ENCODE measurements around the gene BCAT1. TPM values are rescaled to one million over a fixed set of nuclear protein-coding genes. Genes with fewer than 3 reads are reported as not detected.
A peak's percentile ranks its signal among the peaks of the same experiment; 100 is the strongest.
"Not testable (repeated sequence)": the region's sequence is repeated elsewhere in the genome, so short reads cannot be mapped to it uniquely, and the experiment has no call there.

The BCAT1 gene
- total RNA-seq, 3 donors from 2014 or later: 19.2 to 39.0 (median 25.6) TPM

DNA sequence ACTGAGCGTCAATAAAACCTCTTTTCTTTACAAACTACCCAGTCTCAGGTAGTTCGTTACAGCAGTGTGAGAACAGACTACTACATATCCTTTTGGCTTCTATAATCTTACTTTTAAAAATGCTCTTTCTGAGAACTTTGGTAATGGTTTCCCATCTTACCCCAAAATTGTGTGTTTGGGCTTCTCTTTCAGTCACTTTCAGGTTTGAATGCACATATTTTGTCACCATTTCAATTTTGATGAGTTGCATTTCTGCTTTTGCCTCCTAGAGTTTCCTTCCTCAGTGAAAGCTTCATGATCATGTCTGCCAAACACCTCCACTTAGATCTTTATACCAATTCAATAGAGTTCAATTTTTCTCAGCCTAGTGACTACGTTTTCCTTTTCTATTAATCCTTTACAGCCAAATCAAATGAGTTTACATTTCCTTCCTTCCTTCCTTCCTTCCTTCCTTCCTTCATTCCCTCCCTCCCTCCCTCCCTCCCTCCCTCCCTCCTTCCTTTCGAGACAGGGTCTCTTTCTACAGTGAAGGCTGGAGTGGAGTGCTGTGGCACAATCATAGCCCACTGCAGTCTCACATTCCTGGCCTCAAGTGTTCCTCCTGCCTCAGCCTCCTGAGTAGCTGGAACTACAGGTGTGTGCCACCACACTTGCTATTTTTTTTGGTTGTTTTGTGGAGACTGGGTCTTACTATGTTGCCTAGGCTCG lies 124.9 kb downstream of the BCAT1 start:
- no peaks in the 10 kb centered on the region for H3K27me3 Mint-ChIP-seq (ENCODE audit: low read depth)
- peaks cover 24% of the 10 kb centered on the region for H3K4me1 Mint-ChIP-seq (ENCODE audit: low read depth)
- DNase-seq (no peak), ATAC-seq (no peak)
- no peaks in the 10 kb centered on the region for H3K9me3 Mint-ChIP-seq
- H3K4me3 Mint-ChIP-seq: no peak overlapping the region
- no peaks in the 10 kb centered on the region for H3K36me3 Mint-ChIP-seq (ENCODE audit: insufficient read depth)

DNA sequence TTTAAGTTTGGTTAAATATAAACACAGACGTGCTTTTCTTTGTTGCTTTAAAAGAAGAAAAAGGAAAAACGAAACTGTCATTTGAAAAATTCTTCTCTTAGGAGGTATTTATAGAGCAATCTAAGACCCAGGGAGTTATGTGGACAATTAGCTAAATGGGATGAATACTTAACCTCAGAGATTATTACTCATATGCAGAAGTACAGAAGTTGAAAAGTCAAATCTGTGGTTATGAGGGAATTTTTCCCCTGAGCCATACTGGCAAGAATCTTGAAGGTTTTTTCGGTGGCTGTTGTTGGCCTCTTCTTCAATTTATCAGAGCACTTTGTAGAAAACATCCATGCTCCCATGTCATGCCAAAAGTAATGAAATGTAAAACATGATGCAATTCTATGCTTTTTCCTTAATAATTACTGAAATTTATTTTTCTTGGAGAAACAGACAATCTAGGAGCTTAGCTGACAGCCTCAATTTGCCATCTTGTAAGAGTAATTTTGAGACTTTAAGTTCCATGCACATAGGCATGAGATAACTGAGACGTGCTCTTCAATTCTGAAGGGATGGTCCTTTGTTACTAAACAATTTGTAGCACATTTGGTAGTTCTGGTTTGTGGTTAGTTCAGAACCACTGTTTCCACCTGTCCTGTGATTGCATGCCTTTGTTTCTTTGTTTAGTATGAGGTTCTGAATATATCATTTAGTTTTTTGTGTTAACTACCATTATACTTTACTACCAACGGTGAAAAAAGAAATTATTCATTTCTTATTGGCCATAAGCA lies 126.6 kb downstream of the BCAT1 start:
- no peaks in the 10 kb centered on the region for H3K36me3 Mint-ChIP-seq (ENCODE audit: insufficient read depth)
- peak; percentile 71 to 85 for ATAC-seq
- H3K4me3 Mint-ChIP-seq: no peak overlapping the region
- H3K4me1 Mint-ChIP-seq (ENCODE audit: low read depth): peaks cover 24% of the 10 kb centered on the region
- no peaks in the 10 kb centered on the region for H3K27me3 Mint-ChIP-seq (ENCODE audit: low read depth)
- no peak for DNase-seq
- no peaks in the 10 kb centered on the region for H3K9me3 Mint-ChIP-seq

DNA sequence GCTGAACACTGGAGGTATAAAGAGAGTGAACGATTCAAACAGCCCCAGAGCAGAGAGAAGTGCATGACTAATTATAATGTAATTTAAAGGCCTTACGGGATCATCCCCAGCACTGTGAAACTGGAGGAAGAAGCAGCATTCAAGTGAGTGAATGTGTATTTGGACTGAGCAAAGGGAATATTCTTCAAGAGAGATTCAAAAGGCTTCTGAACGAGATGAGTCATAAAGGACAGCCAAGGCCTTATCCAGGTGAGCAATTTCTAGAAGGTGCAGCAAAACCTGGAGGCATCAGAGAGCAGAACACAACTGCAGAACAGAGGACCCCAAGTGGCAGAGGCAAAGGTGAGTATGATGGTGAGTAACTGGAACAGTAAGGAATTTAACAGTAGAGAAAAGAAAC lies 127.2 kb downstream of the BCAT1 start:
- Mint-ChIP-seq H3K4me3 (no peak overlapping the region), H3K27me3 (ENCODE audit: low read depth) (no peaks in the 10 kb centered on the region), H3K4me1 (ENCODE audit: low read depth) (peaks cover 24% of the 10 kb centered on the region), H3K9me3 (no peaks in the 10 kb centered on the region), H3K36me3 (ENCODE audit: insufficient read depth) (no peaks in the 10 kb centered on the region)
- peak; percentile 57 to 60 for ATAC-seq
- DNase-seq: no peak

DNA sequence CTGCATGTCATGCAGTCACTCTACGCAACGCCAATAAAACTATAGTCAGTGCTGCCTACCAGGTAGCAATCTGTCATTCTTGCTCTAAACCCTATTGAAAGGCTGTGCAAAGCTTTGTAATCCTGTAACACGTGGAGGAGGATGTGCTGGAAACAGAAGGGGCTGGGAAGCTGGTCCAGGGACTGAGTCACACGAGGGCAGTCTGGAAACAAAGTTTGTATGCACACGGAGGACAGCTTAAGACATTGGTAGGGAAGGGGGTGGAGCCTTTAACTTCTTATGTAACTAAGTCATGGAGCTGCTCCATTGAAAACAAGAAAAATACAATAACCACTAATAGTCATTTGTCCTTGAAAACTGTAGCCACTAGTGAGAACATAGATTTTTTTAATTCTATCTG lies 128.0 kb downstream of the BCAT1 start:
- DNase-seq (no peak), ATAC-seq (no peak)
- H3K4me3 Mint-ChIP-seq: no peak overlapping the region
- H3K4me1 Mint-ChIP-seq (ENCODE audit: low read depth): peaks cover 26% of the 10 kb centered on the region
- H3K36me3 Mint-ChIP-seq (ENCODE audit: insufficient read depth): no peaks in the 10 kb centered on the region
- no peaks in the 10 kb centered on the region for H3K27me3 Mint-ChIP-seq (ENCODE audit: low read depth)
- no peaks in the 10 kb centered on the region for H3K9me3 Mint-ChIP-seq

DNA sequence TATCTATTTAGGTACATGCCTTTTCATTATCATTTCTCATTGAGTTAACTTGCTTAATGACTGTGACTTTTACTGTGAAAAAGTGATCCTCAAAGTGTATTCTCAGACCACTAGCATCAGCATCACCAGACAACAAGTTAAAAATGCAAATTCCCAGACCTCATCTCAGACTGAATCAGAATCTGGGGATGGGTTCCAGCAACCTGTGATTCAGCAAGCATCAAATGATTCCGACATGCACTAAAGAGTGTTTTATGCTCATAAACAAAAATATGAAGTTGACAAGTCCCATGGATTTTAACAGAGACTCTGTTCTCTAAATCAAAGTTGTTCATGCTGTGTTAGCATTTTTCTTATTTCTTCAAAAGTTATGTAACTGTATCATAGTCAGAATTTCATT lies 130.6 kb downstream of the BCAT1 start:
- H3K4me3 Mint-ChIP-seq: no peak overlapping the region
- no peak for DNase-seq

DNA sequence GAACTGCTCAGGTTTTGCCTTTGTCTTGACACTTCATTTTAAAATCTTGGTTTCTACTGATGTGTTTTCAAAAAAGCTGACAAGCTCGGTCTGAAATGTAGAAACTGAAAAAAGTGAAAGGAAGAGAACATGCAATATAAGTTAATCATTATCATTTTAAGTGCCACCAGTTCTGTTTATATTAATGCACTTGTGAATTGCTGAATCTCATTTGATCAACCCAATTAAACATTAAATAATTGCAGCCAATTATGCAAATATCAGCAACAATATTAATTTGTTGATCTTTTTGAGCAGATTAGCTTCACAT lies 133.8 kb downstream of the BCAT1 start:
- DNase-seq: no peak
- H3K27me3 Mint-ChIP-seq (ENCODE audit: low read depth): no peaks in the 10 kb centered on the region
- ATAC-seq: no peak
- peaks cover 4% of the 10 kb centered on the region for H3K36me3 Mint-ChIP-seq (ENCODE audit: insufficient read depth)
- H3K4me1 Mint-ChIP-seq (ENCODE audit: low read depth): peaks cover 24% of the 10 kb centered on the region
- H3K4me3 Mint-ChIP-seq: peak overlapping the region; percentile 67
- H3K9me3 Mint-ChIP-seq: no peaks in the 10 kb centered on the region

More for the DNA sequence above, 130.6 kb downstream of the BCAT1 start:
- no peaks in the 10 kb centered on the region for H3K9me3 Mint-ChIP-seq
- ATAC-seq: no peak
- H3K27me3 Mint-ChIP-seq (ENCODE audit: low read depth): no peaks in the 10 kb centered on the region
- peaks cover 41% of the 10 kb centered on the region for H3K4me1 Mint-ChIP-seq (ENCODE audit: low read depth)
- peaks cover 2% of the 10 kb centered on the region for H3K36me3 Mint-ChIP-seq (ENCODE audit: insufficient read depth)

DNA sequence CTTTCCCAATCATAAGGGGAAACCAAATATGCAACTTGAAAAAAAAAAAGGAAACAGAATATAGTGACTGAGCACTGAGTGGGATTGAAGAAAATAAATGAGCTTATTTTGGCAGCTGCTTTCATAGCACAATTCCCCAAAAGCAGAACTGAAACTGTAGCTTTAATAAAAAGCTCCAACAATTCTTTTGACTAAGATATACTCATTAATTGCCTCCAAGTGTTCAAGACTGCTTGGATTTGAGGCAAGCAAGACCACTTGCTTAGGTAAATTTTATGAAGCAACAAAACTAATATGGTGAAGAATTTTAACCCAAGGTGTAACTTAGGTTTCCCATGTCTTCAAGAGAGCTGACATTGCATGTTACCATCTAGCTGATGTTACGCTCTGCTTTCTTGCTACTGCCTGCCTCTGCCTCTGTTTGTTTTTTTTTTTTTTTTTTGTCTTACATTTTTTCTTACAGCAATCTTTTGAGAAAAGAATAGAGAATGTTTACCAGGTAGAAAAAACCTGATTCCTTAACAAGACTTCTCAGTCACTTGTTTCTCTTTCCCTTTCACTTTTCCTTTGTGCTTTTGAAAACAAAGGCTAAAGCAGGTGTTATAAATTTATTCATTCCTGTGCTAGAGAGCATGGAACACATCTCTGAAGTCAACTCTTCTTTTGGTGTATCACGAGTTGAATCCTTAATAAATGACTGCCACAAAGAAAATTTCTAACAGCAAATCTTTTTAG lies 134.4 kb downstream of the BCAT1 start:
- Mint-ChIP-seq H3K4me3 (peak overlapping the region; percentile 67), H3K9me3 (no peaks in the 10 kb centered on the region), H3K4me1 (ENCODE audit: low read depth) (peaks cover 24% of the 10 kb centered on the region), H3K27me3 (ENCODE audit: low read depth) (no peaks in the 10 kb centered on the region), H3K36me3 (ENCODE audit: insufficient read depth) (peaks cover 4% of the 10 kb centered on the region)
- ATAC-seq: peak; percentile 46 to 69
- no peak for DNase-seq

DNA sequence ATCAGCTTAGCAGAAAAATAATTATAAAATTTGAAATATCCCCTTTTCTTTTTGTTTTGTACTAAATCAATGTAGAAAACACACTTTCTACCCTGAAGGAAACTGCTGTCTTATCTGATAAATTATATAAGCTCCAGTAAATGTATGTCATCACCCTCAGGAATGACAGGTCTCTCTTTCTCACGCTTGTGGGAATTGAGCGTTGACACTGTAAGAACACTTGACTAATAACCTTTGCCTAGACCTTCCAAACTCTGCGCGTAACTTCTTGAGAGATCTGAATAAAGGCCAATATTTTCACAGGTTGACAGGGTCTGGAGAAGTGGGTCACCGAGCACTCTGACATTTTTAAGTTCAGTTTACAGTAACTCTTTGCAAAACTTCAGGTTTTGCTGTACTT lies 138.5 kb downstream of the BCAT1 start:
- peaks cover 4% of the 10 kb centered on the region for H3K36me3 Mint-ChIP-seq (ENCODE audit: insufficient read depth)
- no peak overlapping the region for H3K4me3 Mint-ChIP-seq
- DNase-seq: no peak
- no peaks in the 10 kb centered on the region for H3K27me3 Mint-ChIP-seq (ENCODE audit: low read depth)
- ATAC-seq: no peak
- H3K9me3 Mint-ChIP-seq: peaks cover 3% of the 10 kb centered on the region
- peaks cover 18% of the 10 kb centered on the region for H3K4me1 Mint-ChIP-seq (ENCODE audit: low read depth)

DNA sequence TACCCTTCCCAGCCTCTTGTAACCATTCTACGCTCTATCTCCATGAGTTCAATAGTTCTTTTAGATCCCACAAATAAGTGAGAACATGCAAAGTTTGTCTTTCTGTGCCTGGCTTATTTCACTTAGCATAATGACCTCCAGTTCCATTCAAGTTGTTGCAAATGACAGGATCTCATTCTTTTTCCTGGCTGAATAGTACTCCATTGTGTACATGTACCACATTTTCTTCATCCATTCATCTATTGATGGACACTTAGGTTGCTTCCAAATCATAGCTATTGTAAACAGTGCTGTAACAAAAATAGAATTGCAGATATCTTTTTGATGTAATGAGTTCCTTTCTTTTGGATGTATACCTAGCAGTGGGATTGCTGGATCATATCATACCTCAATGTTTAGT lies 139.6 kb downstream of the BCAT1 start:
- not testable (repeated sequence) for H3K4me3 Mint-ChIP-seq; H3K9me3 Mint-ChIP-seq; H3K4me1 Mint-ChIP-seq (ENCODE audit: low read depth); ATAC-seq; H3K36me3 Mint-ChIP-seq (ENCODE audit: insufficient read depth); DNase-seq; H3K27me3 Mint-ChIP-seq (ENCODE audit: low read depth)

DNA sequence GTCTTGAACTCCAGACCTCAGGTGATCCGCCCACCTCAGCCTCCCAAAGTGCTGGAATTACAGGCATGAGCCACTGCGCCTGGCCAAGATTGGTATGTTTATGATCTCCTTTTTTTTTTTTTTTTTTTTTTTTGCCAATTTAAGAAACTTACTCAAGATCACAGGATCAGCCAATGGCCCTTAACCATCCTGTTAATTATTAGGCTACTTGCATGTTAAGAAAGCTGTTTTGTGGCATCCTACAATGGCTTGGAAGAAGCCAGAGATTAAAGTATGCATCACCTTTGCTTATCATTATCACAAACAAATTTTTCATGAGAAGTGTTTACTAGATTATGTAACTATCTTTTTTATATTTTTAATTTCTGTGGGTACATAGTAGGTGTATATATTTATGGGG lies 140.2 kb downstream of the BCAT1 start:
- H3K27me3 Mint-ChIP-seq (ENCODE audit: low read depth): no peaks in the 10 kb centered on the region
- H3K4me3 Mint-ChIP-seq: no peak overlapping the region
- peaks cover 4% of the 10 kb centered on the region for H3K4me1 Mint-ChIP-seq (ENCODE audit: low read depth)
- H3K9me3 Mint-ChIP-seq: peaks cover 3% of the 10 kb centered on the region
- no peak for ATAC-seq
- no peak for DNase-seq
- H3K36me3 Mint-ChIP-seq (ENCODE audit: insufficient read depth): peaks cover 4% of the 10 kb centered on the region

DNA sequence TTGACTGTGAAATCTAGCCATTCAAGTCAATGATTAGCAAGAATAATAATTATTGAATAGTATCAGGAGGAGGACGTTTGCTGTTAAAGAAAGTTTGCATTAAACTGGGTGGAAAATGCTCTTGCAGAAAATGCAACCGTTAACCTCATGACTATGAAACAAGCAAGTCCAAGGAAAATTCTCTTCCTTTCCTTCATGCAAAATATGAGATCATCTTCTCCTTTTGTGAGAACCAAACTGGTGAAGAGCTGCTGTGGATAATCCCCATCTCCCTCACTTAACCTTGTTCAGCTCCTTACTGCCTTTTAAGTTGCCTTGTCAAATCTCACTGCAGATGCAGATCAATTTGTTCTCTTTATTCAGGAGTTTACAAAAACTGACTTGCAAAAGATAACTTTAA lies 142.5 kb downstream of the BCAT1 start:
- ATAC-seq: no peak
- H3K4me1 Mint-ChIP-seq (ENCODE audit: low read depth): peaks cover 8% of the 10 kb centered on the region

DNA sequence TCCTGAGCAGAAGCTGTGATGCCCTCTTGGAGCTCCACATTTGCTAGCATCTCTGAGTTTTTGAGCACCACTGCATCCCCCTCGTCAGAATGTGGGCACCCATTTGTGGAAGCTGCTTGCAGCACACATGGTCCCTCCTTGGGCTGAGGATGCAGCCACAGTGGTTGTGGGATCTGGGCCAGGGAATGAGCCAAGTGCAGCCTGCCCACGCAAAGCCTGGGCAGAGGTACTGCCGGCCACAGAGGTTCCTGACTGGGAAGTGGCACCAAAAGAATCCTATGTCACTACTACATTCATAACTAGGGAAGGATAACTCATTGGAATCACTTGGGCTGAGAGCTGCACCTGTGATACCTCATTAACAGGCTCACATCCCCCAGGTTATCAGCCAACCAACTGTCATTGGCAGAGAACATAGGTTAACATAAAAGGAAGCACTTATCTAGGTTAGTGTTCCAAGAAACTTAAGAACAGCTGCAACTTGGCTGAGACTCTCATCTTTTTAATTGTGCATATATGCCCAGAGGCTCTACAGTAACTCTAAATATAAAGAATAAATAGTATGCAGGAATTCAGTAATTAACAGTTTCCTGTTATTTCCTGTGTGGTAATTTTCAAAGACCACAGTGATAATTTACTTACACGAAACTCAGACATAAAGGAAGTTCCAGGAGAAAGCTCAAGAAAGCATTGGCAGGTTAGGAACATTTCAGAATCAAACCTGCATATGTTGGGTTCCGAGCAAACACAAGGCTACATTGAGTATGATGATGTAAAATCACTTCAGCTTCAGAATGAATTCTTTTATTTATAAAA lies 145.3 kb downstream of the BCAT1 start:
- no peaks in the 10 kb centered on the region for H3K27me3 Mint-ChIP-seq (ENCODE audit: low read depth)
- H3K4me1 Mint-ChIP-seq (ENCODE audit: low read depth): peaks cover 8% of the 10 kb centered on the region
- H3K36me3 Mint-ChIP-seq (ENCODE audit: insufficient read depth): no peaks in the 10 kb centered on the region
- peaks cover 3% of the 10 kb centered on the region for H3K9me3 Mint-ChIP-seq
- ATAC-seq: no peak
- DNase-seq: no peak
- no peak overlapping the region for H3K4me3 Mint-ChIP-seq

More for the DNA sequence above, 142.5 kb downstream of the BCAT1 start:
- Mint-ChIP-seq H3K4me3 (no peak overlapping the region), H3K9me3 (peaks cover 6% of the 10 kb centered on the region), H3K36me3 (ENCODE audit: insufficient read depth) (peaks cover 2% of the 10 kb centered on the region), H3K27me3 (ENCODE audit: low read depth) (no peaks in the 10 kb centered on the region)
- no peak for DNase-seq

DNA sequence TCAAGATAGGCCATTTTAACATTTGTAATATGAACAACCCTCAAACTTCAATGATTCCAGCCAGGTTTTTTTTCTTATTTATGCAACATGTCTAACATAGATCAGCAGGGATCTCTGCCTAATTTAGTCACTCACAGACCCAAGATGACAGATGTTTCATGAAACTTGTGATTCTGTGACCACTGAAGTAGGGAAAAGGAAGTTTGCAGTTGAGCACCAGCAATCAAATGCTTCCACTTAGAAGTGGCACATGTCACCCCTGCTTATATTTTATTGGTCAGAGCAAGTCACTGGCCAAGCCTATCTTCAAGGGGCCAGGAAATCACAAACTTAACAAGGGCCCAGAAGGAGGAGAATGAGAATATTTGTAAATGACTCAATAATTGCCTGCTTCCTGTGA lies 150.6 kb downstream of the BCAT1 start:
- Mint-ChIP-seq H3K9me3 (peaks cover 3% of the 10 kb centered on the region), H3K27me3 (ENCODE audit: low read depth) (no peaks in the 10 kb centered on the region), H3K4me3 (no peak overlapping the region), H3K4me1 (ENCODE audit: low read depth) (peaks cover 22% of the 10 kb centered on the region), H3K36me3 (ENCODE audit: insufficient read depth) (no peaks in the 10 kb centered on the region)
- ATAC-seq (no peak), DNase-seq (no peak)

DNA sequence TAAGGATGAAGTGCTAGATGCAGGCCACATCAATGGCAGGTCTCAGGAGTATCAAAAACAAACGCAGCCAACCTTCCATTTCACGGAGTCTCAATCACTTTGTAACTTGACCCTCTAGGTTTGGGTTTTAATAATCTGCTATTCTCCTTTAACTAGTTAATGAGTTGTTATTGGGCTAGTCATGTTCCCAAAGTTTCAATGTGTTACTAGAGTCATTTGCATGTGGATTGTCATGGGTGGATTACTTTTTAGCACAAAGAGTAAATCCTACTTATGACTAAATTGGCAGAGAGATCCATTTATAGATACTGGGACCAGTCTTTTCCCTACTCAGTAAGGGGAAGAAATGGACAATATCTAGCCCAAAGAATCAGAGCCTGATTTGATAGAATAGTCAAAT lies 151.0 kb downstream of the BCAT1 start:
- DNase-seq (no peak), ATAC-seq (no peak)
- H3K4me3 Mint-ChIP-seq: no peak overlapping the region
- peaks cover 21% of the 10 kb centered on the region for H3K4me1 Mint-ChIP-seq (ENCODE audit: low read depth)
- no peaks in the 10 kb centered on the region for H3K36me3 Mint-ChIP-seq (ENCODE audit: insufficient read depth)
- H3K9me3 Mint-ChIP-seq: peaks cover 3% of the 10 kb centered on the region
- no peaks in the 10 kb centered on the region for H3K27me3 Mint-ChIP-seq (ENCODE audit: low read depth)

Measured in activated T-cell treated with anti-CD3 and anti-CD28 coated beads, Interleukin-2, amount 50 U/mL, for 4 hours (primary cell).